Activated gamma-delta T cell treated with anti-CD3 and anti-CD28 coated beads, Interleukin-2, amount 50 U/mL, for 16 hours (primary cell): ENCODE measurements around the gene RGPD3.
"Not testable (repeated sequence)": the region's sequence is repeated elsewhere in the genome, so short reads cannot be mapped to it uniquely, and the experiment has no call there.

Experiments
- DNase-seq: peaks from one replicate; pipeline ENCODE4 v3.0.0-alpha.2; 2020; ENCODE audit warnings: low read depth

RGPD3 gene

DNA sequence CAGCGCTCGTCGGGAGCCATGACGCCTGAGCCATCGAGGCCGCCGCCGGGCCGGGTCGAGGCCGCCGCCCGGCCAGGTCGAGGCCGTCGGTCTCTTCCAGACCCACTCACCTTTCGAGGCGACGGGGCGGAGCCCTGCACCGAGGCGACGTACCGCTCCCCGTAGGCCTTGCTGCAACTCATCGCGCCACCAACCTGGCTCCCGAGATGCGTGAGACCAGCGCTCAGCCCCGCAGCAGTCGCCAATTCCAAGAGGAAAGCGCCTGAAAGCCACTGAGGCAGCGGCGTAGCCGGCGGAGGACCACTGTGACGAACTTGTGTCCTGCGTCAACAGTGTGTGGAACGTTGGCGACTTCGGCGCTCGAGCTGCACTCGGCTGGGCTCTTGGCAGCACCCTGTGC lies at the start of gene RGPD3:
Gene RGPD3, minus strand, starts transcription at position 307 of the 400 bp plus-strand sequence. Its CDS starts 125 bp downstream, at position 182.
- not testable (repeated sequence) for DNase-seq

DNA sequence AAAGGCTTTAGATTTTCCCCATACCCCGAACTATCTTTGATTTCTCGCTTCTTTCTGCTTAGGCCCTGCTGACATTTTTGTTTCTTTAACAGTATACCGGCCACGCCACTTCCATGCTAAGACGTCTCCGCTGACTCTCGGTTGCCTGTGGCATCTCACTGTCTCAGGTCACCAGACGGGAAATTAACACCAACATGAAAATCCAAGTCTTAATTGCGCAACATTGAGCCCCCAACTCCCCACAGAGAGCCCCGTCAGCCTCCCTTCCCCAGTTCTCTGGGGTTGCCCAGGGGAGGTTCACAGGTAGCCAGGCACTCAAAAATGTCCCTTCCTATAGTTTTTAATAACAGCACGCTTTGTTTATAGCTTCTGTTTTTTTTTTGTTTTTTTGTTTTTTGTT lies 49.1 kb upstream of the RGPD3 start:
- DNase-seq, result no peak

DNA sequence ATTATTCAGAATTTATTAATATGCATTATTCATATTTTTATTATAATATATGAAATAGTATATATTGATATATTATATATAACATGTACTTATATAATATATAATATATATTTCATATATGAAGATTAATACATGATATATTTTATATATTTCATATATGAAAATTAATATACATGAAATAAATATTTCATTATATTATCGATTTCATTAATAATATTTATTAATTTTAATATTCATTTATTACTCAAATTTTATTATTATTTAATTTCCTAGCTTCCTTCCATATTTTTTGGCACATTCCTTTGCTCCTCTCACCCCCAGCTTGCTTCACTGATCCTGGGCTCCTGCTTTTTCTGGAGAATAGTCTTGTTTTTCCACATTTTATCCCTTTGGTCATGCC lies 48.7 kb upstream of the RGPD3 start:
- no peak for DNase-seq

DNA sequence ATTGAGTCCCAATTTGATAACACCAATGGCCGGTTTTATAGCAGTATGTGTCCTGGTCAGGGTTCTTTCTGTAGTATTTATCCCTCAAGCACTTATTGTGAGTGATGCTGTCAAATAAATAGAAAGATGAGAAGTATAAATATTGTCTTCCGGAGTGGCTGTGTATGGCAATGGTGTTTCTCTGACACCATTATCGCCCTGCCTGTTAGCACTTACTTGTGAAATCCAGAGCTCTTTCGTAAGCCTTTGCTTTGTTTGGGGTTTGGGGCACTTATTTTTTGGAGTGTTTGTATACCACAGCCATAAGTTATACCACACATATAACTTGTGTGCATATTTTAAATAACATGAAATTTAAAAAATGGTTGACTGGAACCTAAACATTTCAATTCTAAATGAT lies 48.2 kb upstream of the RGPD3 start:
- no peak for DNase-seq

DNA sequence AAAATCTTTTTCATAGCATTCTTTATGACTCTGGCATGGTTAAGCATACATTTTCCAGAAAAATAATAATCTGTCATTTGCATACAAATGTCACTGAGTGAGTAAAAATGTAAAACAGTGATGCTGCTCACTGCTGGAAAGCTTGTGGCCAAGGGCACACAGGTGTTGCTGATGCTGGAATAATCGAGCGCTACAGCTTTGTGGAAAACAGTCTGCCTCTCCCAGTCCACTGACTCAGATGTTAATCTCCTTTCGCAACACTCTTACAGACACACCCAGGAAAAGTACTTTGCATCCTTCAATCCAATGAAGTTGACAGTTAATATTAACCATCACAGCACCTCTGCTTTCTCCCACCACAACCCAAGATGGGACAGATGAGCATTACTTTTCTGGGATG lies 46.6 kb upstream of the RGPD3 start:
- not testable (repeated sequence) for DNase-seq

DNA sequence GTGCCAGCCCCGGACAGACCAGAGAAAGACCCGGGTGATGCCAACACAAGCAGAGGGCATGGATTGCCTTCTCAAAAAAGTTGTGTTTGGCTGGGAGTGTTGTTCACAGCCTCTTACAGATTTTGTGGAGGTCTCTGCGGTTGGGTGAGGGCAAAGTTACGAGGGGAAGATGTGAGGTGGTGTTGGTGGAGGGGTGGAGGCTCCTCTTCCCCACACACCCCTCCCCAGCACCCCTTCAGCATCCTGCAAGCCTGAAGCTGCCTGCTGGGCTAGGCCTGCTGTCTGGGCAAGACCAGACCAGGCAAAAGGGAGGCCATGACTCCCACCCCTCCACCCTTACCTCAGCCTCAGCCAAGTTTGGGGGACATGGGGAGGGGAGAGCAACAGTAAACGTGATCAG lies 45.2 kb upstream of the RGPD3 start:
- not testable (repeated sequence) for DNase-seq

GRCh38 chr2:106511934-106512333 lies 43.7 kb upstream of the RGPD3 start:
- not testable (repeated sequence) for DNase-seq

- DNase-seq, result not testable (repeated sequence)
Observed at GRCh38 chr2:106511476-106511901, 43.3 kb upstream of the RGPD3 start.

GRCh38 chr2:106510791-106511190 lies 42.6 kb upstream of the RGPD3 start:
- not testable (repeated sequence) for DNase-seq

- not testable (repeated sequence) for DNase-seq
Observed at GRCh38 chr2:106509374-106509770, 41.2 kb upstream of the RGPD3 start.

GRCh38 chr2:106508660-106509373 lies 40.6 kb upstream of the RGPD3 start:
- not testable (repeated sequence) for DNase-seq

GRCh38 chr2:106506002-106506687 lies 37.9 kb upstream of the RGPD3 start:
- DNase-seq, result not testable (repeated sequence)

- not testable (repeated sequence) for DNase-seq
Observed at GRCh38 chr2:106504787-106505186, 36.6 kb upstream of the RGPD3 start.

DNA sequence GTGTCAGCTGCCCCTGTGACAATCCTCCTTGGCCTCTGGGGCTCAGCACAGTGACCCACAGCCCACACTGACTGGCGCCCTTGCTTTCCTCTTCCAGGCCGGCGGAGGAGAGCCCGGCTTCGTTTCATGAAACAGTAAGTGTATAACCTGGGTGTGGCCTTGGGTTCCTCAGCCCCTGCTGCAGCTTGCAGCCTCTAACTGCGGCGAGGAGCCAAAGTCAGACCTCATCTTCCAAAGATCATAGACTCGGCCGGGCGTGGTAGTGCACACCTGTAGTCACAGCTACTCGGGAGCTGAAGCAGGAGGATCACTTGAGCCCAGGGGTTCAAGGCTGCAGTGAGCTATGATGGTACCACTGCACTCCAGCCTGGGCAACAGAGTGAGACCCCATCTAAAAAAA lies 36.0 kb upstream of the RGPD3 start:
- not testable (repeated sequence) for DNase-seq

DNA sequence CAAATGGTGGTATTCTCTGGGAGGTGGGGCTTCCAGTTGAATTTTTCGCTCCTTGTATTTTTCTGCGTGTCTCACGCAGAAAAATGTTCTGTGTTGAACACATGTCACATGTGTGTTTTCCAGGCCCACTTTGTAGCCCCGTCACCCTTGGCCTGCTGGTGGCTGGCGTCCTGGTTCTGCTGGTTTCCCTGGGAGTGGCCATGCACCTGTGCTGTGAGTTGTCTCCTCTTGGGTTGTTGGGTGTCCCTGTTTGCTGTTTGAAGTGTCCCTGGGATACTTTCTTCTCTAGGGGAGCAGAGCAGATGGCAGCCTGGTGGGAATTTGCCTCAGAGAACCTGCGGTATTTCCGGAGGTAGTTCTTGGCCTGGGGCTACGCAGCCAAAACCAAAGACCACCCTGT lies 34.1 kb upstream of the RGPD3 start:
- not testable (repeated sequence) for DNase-seq

DNA sequence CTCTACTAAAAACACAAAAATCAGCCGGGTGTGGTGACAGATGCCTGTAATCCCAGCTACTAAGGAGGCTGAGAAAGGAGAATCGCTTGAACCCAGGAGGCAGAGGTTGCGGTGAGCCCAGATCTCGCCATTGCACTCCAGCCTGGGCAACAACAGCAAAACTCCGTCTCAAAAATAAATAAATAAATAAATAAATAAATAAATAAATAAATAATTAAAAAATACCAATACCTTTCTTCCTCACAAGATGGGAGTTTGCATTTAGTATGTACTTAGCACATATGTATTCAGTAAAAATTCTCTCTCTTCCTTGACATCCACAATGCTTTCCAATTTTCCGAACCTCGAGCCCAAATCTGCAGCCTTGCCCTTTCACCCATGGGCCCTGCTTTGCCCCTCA lies 32.1 kb upstream of the RGPD3 start:
- DNase-seq, result not testable (repeated sequence)

DNA sequence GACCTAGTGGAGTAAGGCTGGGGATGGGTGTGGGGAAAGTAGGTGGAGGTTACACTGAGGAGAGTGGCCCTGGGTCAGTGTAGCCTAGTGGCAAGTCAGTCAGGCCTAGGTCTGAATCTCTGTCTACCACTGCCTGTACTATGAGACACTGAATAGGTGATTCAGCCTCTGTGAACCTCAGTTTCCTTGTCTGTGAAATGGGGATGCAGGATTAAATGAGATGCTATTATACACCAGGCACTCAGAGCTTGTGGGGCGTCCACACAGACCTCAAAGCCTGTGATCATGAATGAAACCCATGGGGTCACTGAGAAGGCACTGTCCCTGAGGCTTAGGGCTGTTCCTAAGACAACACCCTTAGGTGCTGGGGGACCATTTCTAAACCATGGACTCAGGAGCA lies 30.3 kb upstream of the RGPD3 start:
- not testable (repeated sequence) for DNase-seq

GRCh38 chr2:106492913-106493312 lies 24.7 kb upstream of the RGPD3 start:
- DNase-seq, result not testable (repeated sequence)

DNA sequence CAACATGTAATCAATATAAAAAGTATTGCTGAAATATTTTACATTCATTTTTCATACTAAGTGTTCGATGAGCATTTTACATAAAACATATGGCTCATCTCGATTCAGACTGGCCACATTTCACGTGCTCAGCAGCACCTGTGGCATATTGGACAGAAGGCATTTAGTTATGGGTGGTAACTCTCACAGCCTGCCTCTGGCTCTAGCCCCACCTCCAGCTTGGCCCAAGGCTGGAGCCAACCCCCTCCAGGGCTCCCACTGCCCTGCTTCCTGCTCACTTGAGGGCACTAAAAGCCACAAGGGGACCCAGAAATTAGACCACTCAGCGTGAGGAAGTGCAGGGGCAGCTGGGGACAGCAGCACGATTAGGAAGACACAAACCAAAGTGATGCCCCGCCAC lies 24.2 kb upstream of the RGPD3 start:
- not testable (repeated sequence) for DNase-seq

DNA sequence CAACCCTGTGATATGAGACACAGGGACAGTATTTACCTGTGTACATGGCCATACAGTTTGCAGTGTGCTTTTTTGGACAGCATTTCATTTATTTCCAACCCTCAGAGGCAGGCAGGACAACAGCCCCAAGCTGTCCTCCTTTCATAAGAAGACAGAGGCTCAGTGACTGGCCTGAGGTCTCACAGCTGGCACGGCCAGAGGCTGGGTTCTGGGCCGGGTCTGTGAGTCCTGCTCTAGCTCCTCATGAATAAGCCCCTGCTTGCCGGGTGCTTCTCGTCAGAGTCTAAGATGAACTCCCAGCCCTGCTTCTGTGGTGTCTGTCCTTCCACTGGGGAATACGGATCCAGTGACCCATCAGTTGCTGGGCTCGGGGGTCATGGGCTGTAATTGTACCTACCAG lies 21.5 kb upstream of the RGPD3 start:
- not testable (repeated sequence) for DNase-seq

GRCh38 chr2:106487386-106488191 lies 19.4 kb upstream of the RGPD3 start:
- DNase-seq, result not testable (repeated sequence)

- DNase-seq, result not testable (repeated sequence)
Observed at GRCh38 chr2:106486551-106487385, 18.6 kb upstream of the RGPD3 start, which contains the start of gene CD8B2. Gene CD8B2 (plus strand): TSS chr2:106487364. CDS start chr2:106487427, 63 bp downstream.
